H9 (cell line): Measurements from ENCODE around the gene GH2. TPM values are rescaled to one million over a fixed set of nuclear protein-coding genes. Genes with fewer than 3 reads are reported as not detected.

ENCODE experiments used
- DNase-seq: peaks from one replicate; pipeline ENCODE4 v3.0.0-alpha.2; 2017
- H2AFZ ChIP-seq: one replicate; pipeline ENCODE4 v1.6.1; 2013; ENCODE audit warnings: mild to moderate bottlenecking, low read length, control low read depth, moderate library complexity
- H2AK5ac ChIP-seq: 2 replicates; pipeline ENCODE4 v1.6.1; 2013; ENCODE audit warnings: low read length, control low read depth, mixed read lengths; ENCODE audit not compliant: insufficient read length
- H2BK120ac ChIP-seq: one replicate; pipeline ENCODE4 v1.6.1; 2013; ENCODE audit warnings: low read depth, mild to moderate bottlenecking, low read length, control low read depth, inconsistent platforms; ENCODE audit not compliant: poor library complexity, severe bottlenecking
- H2BK12ac ChIP-seq: 2 replicates; pipeline ENCODE4 v1.6.1; 2013; ENCODE audit warnings: low read length, control low read depth, mixed read lengths, low read depth; ENCODE audit not compliant: insufficient read length
- H2BK15ac ChIP-seq: 2 replicates; pipeline ENCODE4 v1.6.1; 2013; ENCODE audit warnings: low read depth, low read length, control low read depth
- H2BK20ac ChIP-seq: one replicate; pipeline ENCODE4 v1.6.1; 2013; ENCODE audit warnings: low read depth, mild to moderate bottlenecking, low read length, control low read depth, inconsistent platforms; ENCODE audit not compliant: poor library complexity, severe bottlenecking
- H2BK5ac ChIP-seq: 2 replicates; pipeline ENCODE4 v1.6.1; 2013; ENCODE audit warnings: low read length, control low read depth, mixed read lengths; ENCODE audit not compliant: insufficient read length
- H3K14ac ChIP-seq: 2 replicates; pipeline ENCODE4 v1.6.1; 2013; ENCODE audit warnings: low read length, control low read depth; ENCODE audit not compliant: insufficient read depth
- H3K18ac ChIP-seq: 2 replicates; pipeline ENCODE4 v1.6.1; 2013; ENCODE audit warnings: low read depth, mild to moderate bottlenecking, mixed read lengths, low read length, control low read depth; ENCODE audit not compliant: insufficient read length
- H3K23ac ChIP-seq: 2 replicates; pipeline ENCODE4 v1.6.1; 2013; ENCODE audit warnings: low read length, control low read depth, mixed read lengths, low read depth; ENCODE audit not compliant: insufficient read length
- H3K23me2 ChIP-seq: 2 replicates; pipeline ENCODE4 v1.6.1; 2013; ENCODE audit warnings: low read depth, mild to moderate bottlenecking, mixed read lengths, low read length, control low read depth; ENCODE audit not compliant: insufficient read length, poor library complexity, severe bottlenecking
- H3K27ac ChIP-seq: 2 replicates; pipeline ENCODE4 v1.5.1; 2013; ENCODE audit warnings: low read length, control low read depth, mixed read lengths, low read depth; ENCODE audit not compliant: insufficient read length
- H3K27me3 ChIP-seq: 2 replicates; pipeline ENCODE4 v1.6.1; 2013; ENCODE audit warnings: low read length, control low read depth, inconsistent platforms; ENCODE audit not compliant: insufficient read depth
- H3K4ac ChIP-seq: 2 replicates; pipeline ENCODE4 v1.6.1; 2013; ENCODE audit warnings: low read depth, mild to moderate bottlenecking, control low read depth, inconsistent platforms, low read length, moderate library complexity
- H3K4me1 ChIP-seq: 2 replicates; pipeline ENCODE4 v1.6.1; 2013; ENCODE audit warnings: low read length, control low read depth, inconsistent platforms; ENCODE audit not compliant: insufficient read depth
- H3K4me2 ChIP-seq: 2 replicates; pipeline ENCODE4 v1.6.1; 2013; ENCODE audit warnings: low read length, control low read depth, mixed read lengths; ENCODE audit not compliant: insufficient read length, insufficient read depth
- H3K56ac ChIP-seq: 2 replicates; pipeline ENCODE4 v1.6.1; 2013; ENCODE audit warnings: low read depth, mild to moderate bottlenecking, mixed read lengths, low read length, control low read depth; ENCODE audit not compliant: insufficient read length
- H3K79me1 ChIP-seq: 2 replicates; pipeline ENCODE4 v1.6.1; 2013; ENCODE audit warnings: low read depth, mild to moderate bottlenecking, moderate library complexity, low read length, control low read depth, inconsistent platforms; ENCODE audit not compliant: insufficient read depth, poor library complexity, severe bottlenecking
- H3K79me2 ChIP-seq: 2 replicates; pipeline ENCODE4 v1.6.1; 2013; ENCODE audit warnings: low read length, control low read depth, inconsistent platforms; ENCODE audit not compliant: insufficient read depth
- H3K9ac ChIP-seq: 2 replicates; pipeline ENCODE4 v1.6.1; 2013; ENCODE audit warnings: low read length, control low read depth, mixed read lengths; ENCODE audit not compliant: insufficient read length; ENCODE audit errors: extremely low read depth
- H3K9me3 ChIP-seq: one replicate; pipeline ENCODE4 v1.6.1; 2013; ENCODE audit warnings: low read depth, low read length, inconsistent platforms; ENCODE audit not compliant: control insufficient read depth
- H3T11ph ChIP-seq: one replicate; pipeline ENCODE4 v1.6.1; 2013; ENCODE audit warnings: mild to moderate bottlenecking, low read length, control low read depth, inconsistent platforms
- H4K20me1 ChIP-seq: one replicate; pipeline ENCODE4 v1.6.1; 2013; ENCODE audit not compliant: control insufficient read depth, insufficient read length, insufficient read depth
- H4K5ac ChIP-seq: 2 replicates; pipeline ENCODE4 v1.6.1; 2013; ENCODE audit warnings: low read depth, mild to moderate bottlenecking, mixed read lengths, low read length, control low read depth; ENCODE audit not compliant: insufficient read length
- H4K8ac ChIP-seq: replicated peaks from 2 replicates; pipeline ENCODE4 v1.6.1; 2013; ENCODE audit warnings: low read length, control low read depth, mixed read lengths, low read depth; ENCODE audit not compliant: insufficient read length
- H4K91ac ChIP-seq: 2 replicates; pipeline ENCODE4 v1.6.1; 2013; ENCODE audit warnings: low read depth, mild to moderate bottlenecking, moderate library complexity, mixed read lengths, low read length, control low read depth; ENCODE audit not compliant: insufficient read length
- H3K27ac Mint-ChIP-seq, 3 experiments: 2 replicates in 2 of 3; 3 replicates in 1 of 3; pipeline ENCODE4 v1.8.0; 2020 to 2021; ENCODE audit warnings: mixed read lengths in 3 of 3, mild to moderate bottlenecking in 1 of 3, moderate library complexity in 1 of 3
- H3K27me3 Mint-ChIP-seq: 2 replicates; pipeline ENCODE4 v1.8.0; 2021; ENCODE audit warnings: low read depth, mild to moderate bottlenecking, moderate library complexity, mixed read lengths
- H3K36me3 Mint-ChIP-seq, 3 experiments: 2 replicates in 2 of 3; 3 replicates in 1 of 3; pipeline ENCODE4 v1.8.0; 2020 to 2021; ENCODE audit warnings: low read depth in 3 of 3, mixed read lengths in 3 of 3; ENCODE audit not compliant: insufficient read depth in 1 of 3
- H3K4me1 Mint-ChIP-seq, 2 experiments: 2 replicates each; pipeline ENCODE4 v1.8.0; 2020; ENCODE audit warnings: mixed read lengths in 2 of 2
- H3K4me3 Mint-ChIP-seq, 2 experiments: 2 replicates in 1 of 2; 3 replicates in 1 of 2; pipeline ENCODE4 v1.8.0; 2020 to 2021; ENCODE audit warnings: mild to moderate bottlenecking in 2 of 2, mixed read lengths in 2 of 2, moderate library complexity in 1 of 2
- H3K9me3 Mint-ChIP-seq, 2 experiments: 2 replicates in 1 of 2; 3 replicates in 1 of 2; pipeline ENCODE4 v1.8.0; 2020; ENCODE audit warnings: mild to moderate bottlenecking in 2 of 2, mixed read lengths in 2 of 2, moderate library complexity in 1 of 2
- WGBS: extraction: QIAGEN DNeasy Blood & Tissue Kit; methylation state at CpG from one replicate; pipeline ENCODE4 v1.1.7; 2013; ENCODE audit warnings: missing lambda C conversion rate, low lambda C conversion rate, mixed read lengths; ENCODE audit not compliant: insufficient read length; ENCODE audit errors: extremely low coverage; 5-methylcytosine and 5-hydroxymethylcytosine counted together
- total RNA-seq: library from RNA; stranded (reverse); gene quantifications from 2 replicates; pipeline ENCODE4 v1.2.1, GENCODE V29; 2021
- TF ChIP-seq, protein P1 (sequence below): fragments of 200-600 bp; sonication (generic); conservative IDR thresholded peaks from 3 replicates; pipeline ENCODE4 v1.8.0; 2021; ENCODE audit warnings: antibody characterized with exemption, mild to moderate bottlenecking

GH2 gene
- total RNA-seq, 1 experiment from 2014 or later: 0.77 TPM

GRCh38 chr17:63928172-63928666 lies 46.5 kb upstream of the GH2 start:
- Histone ChIP-seq H2BK20ac (no peak overlapping the region), H2BK5ac (no peak overlapping the region), H3K27ac (no peak overlapping the region), H3K79me2 (no peaks in the 10 kb centered on the region), H4K91ac (no peak overlapping the region), H3K27me3 (no peaks in the 10 kb centered on the region), H3T11ph (no peak overlapping the region), H2BK15ac (no peak overlapping the region), H4K5ac (no peak overlapping the region), H3K14ac (no peak overlapping the region), H3K18ac (no peak overlapping the region), H2BK12ac (no peak overlapping the region), H3K23ac (no peak overlapping the region), H4K20me1 (no peaks in the 10 kb centered on the region), H2BK120ac (no peak overlapping the region), H3K9ac (no peak overlapping the region), H4K8ac (no peak overlapping the region), H3K23me2 (no peaks in the 10 kb centered on the region), H2AK5ac (no peak overlapping the region), H3K9me3 (no peaks in the 10 kb centered on the region), H3K56ac (no peak overlapping the region), H3K4me1 (no peaks in the 10 kb centered on the region; the same call in 1 of the 2 replicates), H3K79me1 (no peaks in the 10 kb centered on the region), H3K4me2 (no peak overlapping the region), H3K4ac (no peak overlapping the region), H2AFZ (no peak overlapping the region)
- no peaks in the 10 kb centered on the region for H3K36me3 Mint-ChIP-seq
- TF ChIP-seq, protein P1, sequence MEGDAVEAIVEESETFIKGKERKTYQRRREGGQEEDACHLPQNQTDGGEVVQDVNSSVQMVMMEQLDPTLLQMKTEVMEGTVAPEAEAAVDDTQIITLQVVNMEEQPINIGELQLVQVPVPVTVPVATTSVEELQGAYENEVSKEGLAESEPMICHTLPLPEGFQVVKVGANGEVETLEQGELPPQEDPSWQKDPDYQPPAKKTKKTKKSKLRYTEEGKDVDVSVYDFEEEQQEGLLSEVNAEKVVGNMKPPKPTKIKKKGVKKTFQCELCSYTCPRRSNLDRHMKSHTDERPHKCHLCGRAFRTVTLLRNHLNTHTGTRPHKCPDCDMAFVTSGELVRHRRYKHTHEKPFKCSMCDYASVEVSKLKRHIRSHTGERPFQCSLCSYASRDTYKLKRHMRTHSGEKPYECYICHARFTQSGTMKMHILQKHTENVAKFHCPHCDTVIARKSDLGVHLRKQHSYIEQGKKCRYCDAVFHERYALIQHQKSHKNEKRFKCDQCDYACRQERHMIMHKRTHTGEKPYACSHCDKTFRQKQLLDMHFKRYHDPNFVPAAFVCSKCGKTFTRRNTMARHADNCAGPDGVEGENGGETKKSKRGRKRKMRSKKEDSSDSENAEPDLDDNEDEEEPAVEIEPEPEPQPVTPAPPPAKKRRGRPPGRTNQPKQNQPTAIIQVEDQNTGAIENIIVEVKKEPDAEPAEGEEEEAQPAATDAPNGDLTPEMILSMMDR: no peak
- no peak for DNase-seq
- H3K27me3 Mint-ChIP-seq: no peaks in the 10 kb centered on the region; the same call in 1 of the 2 replicates
- no peak overlapping the region for H3K4me3 Mint-ChIP-seq
- H3K27ac Mint-ChIP-seq: no peak overlapping the region
- peaks cover 15 to 21% of the 10 kb centered on the region in 2 experiments for H3K4me1 Mint-ChIP-seq
- H3K9me3 Mint-ChIP-seq: no peaks in the 10 kb centered on the region
- no CpG with 5 or more reads among the region's 10 CpGs for WGBS
